Anterior cingulate cortex (tissue), 58 donors: ENCODE data around the gene KRT39.
"Not testable (repeated sequence)": the region's sequence is repeated elsewhere in the genome, so short reads cannot be mapped to it uniquely, and the experiment has no call there.

ENCODE experiments used
- DNase-seq, 58 donors: peaks; one replicate each; lab custom pipeline; 2025; lab: John Stamatoyannopoulos, UW

Gene KRT39

GRCh38 chr17:40944531-40944930 is 22.2 kb downstream of the KRT39 start:
- DNase-seq: no peak

DNA sequence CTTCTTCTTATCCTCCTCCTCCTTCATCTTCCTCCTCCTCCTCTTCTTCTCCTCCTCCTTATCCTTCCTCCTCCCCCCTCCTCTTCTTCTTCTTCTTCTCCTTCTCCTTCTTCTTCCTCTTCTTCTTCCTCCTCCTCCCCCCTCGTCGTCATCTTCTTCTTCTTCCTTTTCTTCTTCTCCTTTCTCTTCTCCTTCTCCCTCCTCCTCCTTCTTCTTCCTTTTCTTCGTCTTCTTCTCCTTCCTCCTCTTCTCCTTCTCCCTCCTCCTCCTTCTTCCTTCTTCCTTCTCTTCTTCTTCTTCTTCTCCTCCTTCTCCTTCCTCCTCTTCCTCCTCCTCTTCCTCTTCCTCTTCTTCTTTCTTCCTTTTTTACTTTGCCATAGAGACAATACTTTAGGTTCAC is 24.2 kb downstream of the KRT39 start:
- DNase-seq: no peak

- DNase-seq: no peak
Measured at GRCh38 chr17:40940266-40940665, 26.5 kb downstream of the KRT39 start.

- DNase-seq: no peak
Measured at GRCh38 chr17:40938981-40939380, 27.8 kb downstream of the KRT39 start.

DNA sequence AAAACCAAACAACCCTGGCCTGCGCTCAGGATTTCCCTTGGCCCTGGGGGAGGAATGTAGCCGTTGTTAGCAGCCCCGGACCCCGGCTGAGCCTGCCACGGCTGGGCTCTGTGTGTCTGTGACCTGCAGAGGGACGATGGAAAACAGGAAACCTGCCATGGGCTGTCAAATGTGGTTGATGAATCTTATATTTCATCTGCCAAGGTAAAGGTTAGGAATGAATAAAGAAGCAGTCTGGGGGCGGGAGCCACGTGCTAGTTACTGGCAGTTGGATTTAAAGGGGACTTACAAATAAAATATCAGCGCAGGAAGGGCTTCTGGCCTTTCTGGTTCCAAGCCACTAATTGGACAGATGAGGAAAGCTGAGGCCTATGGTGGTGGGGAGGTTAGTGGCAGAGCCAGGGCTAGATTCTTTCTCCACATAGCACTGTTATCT is 29.3 kb downstream of the KRT39 start, which contains the start of gene KRT23:
Gene KRT23 (minus strand): TSS at position 263 of the 436 bp plus-strand sequence. CDS start 1,043 bp downstream, outside the sequence.
- no peak for DNase-seq

DNA sequence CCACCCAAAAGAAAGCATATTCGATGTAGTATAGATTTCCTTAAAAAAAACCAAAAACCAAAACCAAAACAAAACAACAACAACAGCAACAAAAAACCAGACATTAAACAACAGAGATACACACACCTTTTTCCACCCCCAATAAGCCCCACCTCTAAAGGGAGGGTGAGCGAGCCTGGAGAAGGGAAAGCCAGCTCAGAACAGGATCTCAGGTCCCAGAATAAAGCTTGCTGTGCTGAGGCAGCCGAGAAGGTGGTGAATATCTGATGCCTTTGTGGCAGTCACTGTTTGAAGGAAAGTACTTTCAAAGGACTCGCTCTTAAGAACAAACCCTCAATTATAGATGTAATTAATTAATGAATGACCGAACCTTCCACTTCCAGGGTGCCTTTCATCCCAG is 29.8 kb downstream of the KRT39 start:
- no peak for DNase-seq

DNA sequence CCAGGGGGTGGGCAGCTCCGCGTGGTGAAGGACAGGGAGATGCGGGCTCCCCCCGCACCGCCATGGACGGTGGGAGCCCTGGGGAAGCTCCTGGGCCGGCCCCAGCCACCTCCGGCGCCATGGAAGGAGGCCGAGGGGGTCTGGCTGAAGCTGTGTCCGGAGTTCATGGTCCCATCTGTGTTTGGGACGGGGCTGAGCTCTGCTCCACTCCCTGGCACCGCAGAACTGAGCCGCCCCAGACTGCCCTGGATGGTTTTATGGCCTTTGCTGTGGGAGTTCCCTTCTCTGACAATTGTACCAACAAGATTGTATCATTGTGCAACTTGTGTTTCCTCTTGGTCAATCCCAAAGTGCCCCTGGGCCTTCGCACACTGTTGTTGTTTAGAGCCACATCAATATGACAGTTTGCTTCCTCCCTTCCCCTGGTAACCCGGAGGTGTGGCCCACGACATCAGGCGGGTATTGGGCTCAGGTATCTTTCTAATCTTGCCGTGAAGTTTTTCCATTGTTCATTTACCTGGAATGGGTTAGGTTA is 30.2 kb downstream of the KRT39 start:
- DNase-seq: no peak

DNA sequence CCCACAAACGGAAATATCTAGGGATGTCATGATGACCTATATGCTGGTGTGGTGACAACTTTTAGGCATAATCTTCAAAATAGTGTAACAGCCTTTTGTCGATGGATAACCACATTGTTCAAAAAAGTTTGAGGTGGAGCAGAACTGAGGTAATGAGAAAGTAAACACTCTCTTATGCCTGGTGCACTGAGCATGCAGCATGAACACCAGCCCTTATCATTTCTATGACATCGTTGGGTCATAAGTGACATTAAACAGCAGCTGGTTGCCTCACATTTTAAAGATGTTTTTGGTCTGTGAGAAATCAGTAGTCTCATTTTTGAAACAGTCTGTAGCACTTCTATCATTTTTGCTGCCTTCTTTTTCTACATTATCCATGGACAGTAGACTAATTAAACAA is 31.1 kb downstream of the KRT39 start:
- DNase-seq: no peak

DNA sequence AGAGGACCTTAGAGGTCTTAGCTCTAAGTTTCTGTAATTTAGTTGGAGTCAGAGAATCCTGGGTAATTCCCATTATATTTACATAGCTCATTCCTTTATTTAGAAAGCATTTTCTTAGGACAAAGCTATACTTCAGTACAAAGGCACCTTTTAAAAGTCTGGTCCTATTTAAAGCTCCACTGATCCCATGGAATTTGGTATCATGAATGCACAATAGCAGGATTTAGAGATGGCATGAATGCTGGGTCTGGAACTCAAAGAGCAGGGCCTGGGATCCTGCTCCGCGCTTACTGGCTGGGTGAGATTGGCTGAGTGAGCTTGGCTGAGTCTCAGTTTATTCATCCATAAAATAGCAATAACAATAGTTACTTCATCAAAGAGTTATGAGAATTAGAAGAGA is 34.1 kb downstream of the KRT39 start:
- no peak for DNase-seq

- no peak for DNase-seq
Measured at GRCh38 chr17:40931311-40931710, 35.4 kb downstream of the KRT39 start.

DNA sequence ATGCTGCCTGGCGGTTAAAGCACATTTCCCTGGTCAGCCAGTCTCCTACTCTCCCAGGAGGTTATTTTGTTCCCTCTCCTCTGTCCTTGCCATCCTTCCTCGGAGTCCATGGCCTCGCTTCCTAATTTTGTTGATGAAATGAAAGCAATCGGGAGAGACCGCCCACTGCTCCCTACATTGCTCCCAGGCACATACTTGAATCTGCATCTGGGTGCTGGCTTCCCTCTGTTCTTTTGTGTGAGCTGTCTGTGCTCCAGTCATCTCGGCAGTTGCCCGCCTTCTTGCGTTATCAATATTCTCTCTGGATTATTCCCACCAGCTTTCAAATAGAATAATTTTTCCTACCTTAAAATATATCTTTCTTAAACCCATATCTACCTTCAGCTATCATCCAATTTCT is 40.4 kb downstream of the KRT39 start:
- DNase-seq: no peak

- peak in 21 of 58 donors; percentile 0 to 65 (median 10) for DNase-seq
Measured at GRCh38 chr17:40922239-40922638, 44.5 kb downstream of the KRT39 start.

DNA sequence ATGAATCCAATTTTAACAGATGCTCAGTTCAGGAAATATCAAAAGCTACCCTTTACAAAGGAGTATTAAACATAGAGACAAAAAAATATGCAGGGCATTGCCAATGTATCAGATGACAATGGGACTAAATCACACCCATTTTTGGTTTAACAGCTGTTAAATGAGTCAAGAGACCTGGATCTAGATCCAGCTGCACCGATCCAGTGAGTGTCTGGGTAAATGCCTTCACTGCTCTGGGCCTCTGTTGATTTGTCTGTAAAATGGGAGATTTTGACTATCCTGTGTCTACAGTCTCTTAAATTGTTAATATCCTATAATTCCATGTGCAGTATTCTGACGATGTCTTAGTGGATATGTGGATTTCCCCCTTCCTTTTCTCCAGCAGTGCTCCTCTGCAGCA is 45.7 kb downstream of the KRT39 start:
- DNase-seq: no peak

DNA sequence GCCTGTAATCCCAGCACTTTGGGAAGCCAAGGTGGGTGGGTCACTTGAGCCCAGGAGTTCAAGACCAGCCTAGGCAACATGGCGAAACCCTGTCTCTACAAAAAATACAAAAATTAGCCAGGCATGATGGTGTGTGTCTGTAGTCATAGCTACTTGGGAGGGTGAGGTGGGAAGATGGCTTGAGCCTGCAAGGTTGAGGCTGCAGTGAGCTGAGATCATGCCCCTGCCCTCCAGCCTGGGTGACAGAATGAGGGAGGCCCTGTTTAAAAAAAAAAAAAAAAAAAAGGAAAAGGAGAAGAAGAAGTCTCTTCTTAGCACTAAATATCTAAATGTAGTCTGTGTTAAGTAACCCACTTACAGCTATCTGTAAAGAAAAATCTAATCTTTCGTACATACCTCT is 49.6 kb downstream of the KRT39 start:
- not testable (repeated sequence) for DNase-seq

DNA sequence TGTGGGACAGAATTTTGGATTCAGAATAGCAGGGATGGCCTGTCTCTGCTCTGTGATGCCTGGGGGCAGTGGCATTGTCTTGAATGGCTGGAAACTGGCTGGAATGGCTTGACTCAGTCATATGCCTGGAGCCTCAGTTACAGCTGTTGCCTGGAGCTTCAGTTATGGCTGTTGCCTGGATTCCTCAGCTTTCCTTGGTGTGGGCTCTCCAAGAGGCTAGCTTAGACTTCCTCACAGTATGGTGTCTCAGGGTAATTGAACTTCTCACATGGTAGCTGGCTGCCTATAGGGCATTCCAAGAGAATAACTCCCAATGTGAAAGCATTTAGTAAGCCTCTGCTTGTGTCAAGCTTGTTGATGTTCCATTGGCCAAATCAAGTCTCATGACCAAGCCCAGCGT is 50.4 kb downstream of the KRT39 start:
- DNase-seq: no peak

- DNase-seq: no peak
Measured at GRCh38 chr17:40915721-40916256, 51.0 kb downstream of the KRT39 start.

DNA sequence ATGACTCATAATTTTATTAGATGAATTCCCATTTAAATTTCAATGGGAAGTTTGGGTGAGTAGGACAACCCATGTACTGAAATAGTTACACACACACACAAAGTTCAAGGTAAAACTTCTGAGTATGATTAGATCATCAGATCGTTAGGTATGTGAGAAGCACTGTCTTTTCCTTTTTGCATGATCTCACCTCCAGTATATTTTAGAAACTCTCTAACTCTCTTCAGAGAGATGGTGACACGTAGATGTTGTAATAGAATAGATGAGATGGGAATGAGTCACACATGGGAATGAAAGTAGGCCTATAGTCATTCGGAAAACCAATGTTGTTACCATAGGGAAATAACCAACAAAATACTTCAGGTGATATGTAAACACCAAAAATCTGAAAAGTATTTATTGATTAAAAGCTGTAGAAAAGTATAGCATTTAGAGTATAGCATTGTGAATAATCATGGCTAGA is 51.5 kb downstream of the KRT39 start:
- no peak for DNase-seq

DNA sequence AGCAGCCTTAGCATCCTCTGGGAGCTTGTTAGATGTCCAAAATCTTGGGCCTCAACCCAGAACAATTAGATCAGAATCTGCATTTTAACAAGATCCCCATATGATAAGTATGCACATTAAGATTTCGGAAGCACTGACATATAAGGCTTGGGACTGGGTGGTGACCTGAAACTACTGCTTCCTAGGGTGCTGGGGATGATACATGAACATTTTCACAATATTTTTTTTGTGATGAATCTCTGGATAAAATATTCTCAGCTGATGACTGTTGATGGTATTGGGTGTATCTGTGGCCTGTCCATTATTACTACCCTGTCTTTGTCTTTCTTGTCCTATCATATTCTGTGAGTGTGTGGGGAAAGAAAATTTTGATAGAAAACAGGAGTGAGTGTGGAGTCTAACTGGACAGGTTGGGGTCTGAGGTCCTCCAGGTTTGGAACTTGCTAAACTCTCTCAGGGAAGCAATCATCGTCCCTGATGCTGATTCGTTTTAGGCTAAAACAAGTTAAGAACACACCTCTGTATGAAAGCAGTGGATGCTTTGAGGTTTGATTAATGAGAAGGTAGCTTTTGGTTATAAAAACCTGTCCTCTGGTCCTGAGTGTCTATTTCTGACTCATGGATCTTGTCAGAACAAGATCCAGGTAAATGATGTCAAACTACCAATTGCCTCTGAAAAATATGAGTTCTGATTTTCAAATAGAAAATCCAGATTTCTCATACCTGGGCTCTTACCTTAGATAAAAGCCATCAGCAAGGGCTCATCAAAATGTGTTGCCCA is 52.5 kb downstream of the KRT39 start:
- no peak for DNase-seq

GRCh38 chr17:40912486-40913210 is 54.1 kb downstream of the KRT39 start:
- no peak for DNase-seq

- peak in 2 of 58 donors; percentile 41 to 43 for DNase-seq
Measured at GRCh38 chr17:40910441-40910841, 56.3 kb downstream of the KRT39 start.

GRCh38 chr17:40909755-40910154 is 57.0 kb downstream of the KRT39 start:
- no peak for DNase-seq
